Measurements from ENCODE around the gene HSD3B7.

Gene HSD3B7

DNA sequence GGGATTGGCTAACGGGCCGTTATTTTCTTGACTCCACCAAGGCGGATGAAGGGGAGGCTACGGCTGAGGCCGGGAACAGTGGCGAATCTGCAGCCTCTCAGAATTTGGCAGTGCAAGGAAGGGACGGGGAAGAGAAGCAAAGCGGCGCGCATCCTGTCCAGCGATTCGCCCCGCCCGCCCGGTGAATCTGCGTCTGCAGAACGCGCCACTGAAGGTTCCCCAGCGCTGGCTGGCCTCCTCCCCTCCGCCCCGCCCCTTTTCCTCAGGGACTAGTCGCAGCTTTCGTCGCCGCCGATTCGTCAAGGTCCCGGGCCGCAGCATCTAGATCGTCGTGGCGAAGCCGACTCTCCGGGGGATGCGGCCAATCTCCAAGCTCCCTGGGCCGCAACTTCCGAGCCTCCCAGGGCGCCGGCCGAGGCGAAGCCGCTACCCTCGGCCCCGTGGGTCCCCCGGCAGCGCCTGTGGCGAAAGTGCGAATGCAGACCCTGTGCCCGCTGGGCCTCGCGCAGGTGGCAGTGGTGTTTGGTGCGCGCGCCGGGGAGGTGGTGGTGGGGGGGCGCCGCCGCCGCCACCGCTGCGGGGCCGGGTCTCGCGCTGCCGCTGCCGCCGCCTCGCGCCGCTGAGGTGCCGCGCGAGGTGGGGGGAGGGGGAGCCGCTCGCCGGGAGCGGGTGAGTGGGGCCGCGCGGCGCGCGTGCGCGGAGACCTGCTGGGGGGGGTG, 27.4 kb upstream of the HSD3B7 start, which contains the start of gene SETD1A:
TSS of gene SETD1A (plus strand) at position 299 of the 719 bp plus-strand sequence. CDS start 978 bp downstream, outside the sequence.
- peak; percentile 98 for DNase-seq (ENCODE audit: low spot score)

DNA sequence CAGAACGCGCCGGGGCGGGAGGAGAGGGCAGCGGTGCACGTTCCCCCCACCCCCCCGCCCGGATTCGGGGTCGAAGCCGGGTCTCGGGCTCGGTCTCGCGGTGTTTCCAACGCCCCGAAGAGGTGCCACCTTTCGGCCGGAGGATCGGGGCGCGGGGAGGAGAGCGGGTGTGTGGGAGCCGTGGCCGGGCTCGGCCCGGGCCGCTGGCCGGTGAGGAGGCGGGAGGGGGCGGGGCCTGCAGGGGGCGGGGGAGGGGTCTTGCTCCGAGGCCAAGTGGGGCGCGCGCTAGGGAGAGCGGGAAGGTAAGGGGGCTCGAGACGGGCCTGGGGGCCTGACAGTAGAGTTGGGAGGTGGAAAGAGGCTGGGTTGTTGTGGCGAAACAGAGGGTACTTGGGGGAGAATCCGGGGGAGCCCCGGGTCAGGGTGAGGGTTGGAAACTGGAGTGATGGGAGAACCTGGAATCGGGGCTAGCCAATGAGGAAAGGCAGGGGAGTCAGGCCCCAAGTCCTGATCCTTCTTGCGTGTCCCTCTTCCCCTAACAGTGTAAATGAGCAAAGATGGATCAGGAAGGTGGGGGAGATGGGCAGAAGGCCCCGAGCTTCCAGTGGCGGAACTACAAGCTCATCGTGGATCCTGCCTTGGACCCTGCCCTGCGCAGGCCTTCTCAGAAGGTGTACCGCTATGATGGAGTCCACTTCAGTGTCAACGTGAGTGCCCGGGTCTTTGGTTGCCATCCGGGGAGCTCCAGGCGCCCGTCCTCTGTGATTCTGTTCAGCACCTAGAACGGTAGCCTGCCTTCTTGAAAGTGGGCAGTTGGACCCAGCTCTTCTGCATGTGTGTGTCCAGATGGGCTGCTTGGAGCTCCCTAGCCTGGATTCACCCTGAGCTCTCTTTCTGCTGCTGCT, 26.6 kb upstream of the HSD3B7 start:
- peak; percentile 57 for DNase-seq (ENCODE audit: low spot score)

DNA sequence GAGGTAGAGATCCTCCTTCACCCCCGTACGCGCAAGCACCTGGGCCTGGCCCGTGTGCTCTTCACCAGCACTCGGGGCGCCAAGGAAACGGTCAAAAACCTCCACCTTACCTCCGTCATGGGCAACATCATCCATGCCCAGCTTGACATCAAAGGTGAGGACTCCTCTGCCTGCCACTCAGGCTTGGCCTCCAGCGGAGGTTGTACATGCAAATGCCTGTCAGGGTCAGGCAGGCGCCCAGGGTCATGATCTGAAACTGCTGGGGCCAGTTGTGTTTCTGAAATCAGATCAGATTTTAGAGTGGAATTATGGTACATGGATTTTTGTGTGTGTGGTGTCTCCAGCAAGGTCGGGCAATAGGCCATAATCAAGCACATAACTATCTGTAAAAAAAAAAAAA, 23.6 kb upstream of the HSD3B7 start:
- DNase-seq (ENCODE audit: low spot score) = no peak

DNA sequence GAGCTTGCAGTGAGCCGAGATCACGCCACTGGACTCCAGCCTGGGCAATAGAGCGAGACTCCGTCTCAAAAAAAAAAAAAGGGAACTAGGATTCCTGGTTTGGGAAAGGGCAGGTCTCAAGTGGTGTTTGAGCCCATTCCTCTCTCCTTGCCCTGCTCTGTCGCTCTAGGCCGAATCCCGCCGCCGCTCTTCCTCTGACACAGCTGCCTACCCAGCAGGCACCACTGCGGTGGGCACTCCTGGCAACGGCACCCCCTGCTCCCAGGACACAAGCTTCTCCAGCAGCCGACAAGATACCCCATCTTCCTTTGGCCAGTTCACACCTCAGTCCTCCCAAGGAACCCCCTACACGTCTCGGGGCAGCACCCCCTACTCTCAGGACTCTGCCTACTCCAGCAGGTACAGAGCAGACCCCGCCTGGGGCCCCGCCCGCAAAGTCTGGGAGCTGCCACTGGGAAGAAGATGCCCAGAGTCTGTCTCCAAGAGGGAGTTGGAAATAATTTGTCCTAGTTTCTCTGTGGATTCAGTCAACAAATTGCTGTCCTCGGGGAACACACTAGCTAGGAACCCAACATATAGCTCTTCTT, 21.0 kb upstream of the HSD3B7 start:
- DNase-seq (ENCODE audit: low spot score) = no peak

DNA sequence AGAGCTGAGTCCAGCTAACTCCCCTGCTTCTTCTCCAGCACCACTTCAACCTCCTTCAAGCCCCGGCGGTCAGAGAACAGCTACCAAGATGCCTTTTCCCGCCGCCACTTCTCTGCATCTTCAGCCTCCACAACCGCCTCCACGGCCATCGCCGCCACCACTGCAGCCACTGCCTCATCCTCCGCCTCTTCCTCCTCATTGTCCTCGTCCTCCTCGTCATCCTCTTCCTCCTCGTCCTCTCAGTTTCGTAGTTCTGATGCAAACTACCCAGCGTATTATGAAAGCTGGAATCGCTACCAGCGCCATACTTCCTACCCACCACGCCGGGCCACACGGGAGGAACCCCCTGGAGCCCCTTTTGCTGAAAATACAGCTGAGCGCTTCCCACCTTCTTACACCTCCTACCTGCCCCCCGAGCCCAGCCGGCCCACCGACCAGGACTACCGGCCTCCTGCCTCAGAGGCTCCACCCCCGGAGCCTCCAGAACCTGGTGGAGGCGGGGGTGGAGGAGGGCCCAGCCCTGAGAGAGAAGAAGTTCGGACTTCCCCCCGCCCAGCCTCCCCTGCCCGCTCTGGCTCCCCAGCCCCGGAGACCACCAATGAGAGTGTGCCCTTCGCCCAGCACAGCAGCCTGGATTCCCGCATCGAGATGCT, 20.3 kb upstream of the HSD3B7 start:
- DNase-seq (ENCODE audit: low spot score) = no peak

DNA sequence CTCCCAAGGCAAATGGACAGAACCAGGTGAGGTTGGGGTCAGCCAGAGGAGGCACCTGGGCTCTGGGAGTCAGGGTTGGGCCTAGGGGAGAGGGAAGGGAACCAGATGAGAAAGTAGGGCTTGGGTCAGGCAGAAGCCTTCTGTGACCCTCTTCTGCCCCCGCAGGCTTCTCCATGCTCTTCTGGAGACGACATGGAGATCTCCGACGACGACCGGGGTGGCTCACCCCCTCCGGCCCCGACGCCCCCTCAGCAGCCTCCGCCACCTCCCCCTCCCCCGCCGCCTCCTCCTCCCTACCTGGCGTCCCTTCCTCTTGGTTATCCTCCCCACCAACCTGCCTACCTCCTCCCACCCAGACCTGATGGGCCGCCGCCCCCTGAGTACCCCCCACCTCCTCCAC, 19.6 kb upstream of the HSD3B7 start:
- DNase-seq (ENCODE audit: low spot score) = no peak

DNA sequence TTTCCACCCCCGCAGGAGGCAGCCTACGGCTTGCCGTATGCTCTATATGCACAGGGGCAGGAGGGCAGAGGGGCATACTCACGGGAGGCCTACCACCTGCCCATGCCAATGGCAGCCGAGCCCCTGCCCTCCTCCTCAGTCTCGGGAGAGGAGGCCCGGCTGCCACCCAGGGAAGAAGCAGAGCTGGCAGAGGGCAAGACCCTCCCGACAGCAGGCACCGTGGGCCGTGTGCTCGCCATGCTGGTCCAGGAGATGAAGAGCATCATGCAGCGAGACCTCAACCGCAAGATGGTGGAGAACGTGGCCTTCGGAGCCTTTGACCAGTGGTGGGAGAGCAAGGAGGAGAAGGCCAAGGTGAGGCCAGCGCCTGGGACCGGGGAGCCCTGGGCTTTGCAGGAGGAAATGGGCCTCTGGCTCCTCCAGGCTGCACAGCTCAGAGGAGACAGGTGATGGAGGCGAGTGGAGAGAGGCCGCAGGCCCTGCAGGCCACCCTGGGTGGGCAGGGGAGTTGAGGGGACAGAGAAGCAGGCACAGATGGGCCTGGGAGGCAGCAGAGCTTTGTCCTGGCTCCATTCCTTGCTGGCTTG, 18.9 kb upstream of the HSD3B7 start:
- no peak for DNase-seq (ENCODE audit: low spot score)

DNA sequence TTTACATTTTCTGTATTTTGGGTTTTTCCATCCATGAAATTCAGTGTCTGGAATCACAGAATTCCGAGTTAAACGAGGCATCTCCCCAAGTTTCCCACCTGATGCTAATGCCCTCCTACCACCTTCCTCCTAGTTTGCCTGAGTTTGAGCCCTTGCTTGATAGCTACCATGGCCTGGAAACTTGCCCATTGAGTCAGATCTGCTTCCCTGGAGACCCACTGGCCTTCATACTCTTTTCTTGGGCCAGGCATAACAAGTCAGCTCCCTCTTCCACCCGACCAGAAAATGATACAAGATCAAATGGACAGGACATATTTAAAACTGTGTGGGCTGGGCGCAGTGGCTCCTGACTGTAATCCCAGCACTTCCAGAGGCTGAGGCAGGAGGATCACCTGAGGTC, 17.2 kb upstream of the HSD3B7 start:
- DNase-seq (ENCODE audit: low spot score) = no peak

DNA sequence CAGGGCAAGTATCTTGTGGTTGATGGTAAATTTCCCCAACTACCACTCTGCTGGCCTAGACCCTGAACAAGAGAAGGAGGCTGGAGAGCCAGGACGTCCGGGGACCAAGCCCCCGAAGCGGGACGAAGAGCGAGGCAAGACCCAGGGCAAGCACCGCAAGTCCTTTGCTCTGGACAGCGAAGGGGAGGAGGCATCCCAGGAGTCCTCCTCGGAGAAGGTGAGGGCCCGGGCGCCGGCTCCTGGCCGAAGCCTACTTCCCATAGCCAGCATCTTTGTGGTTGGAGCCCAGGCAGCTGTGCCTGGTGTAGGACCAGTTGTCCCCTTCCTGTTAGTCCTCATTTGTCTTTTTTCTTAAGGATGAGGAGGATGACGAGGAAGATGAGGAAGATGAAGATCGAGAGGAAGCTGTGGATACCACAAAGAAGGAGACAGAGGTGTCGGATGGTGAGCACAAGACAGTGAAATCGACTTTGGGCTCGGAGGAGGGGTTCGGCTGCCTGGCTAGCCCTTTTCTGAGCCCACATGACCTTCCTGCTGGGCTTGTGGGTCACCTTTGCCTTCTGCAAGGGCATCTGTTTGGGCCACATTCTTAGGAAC, 15.7 kb upstream of the HSD3B7 start:
- no peak for DNase-seq (ENCODE audit: low spot score)

DNA sequence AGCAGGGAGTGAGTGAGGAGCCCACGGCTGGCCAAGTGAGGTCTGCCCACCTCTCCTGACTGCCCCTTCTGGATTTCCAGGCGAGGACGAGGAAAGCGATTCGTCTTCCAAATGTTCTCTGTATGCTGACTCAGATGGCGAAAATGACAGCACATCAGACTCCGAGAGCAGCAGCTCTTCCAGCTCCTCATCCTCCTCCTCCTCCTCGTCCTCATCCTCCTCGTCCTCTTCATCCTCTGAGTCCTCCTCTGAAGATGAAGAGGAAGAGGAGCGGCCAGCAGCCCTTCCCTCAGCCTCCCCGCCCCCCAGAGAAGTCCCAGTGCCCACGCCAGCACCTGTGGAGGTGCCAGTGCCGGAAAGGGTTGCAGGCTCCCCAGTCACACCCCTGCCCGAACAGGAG, 13.7 kb upstream of the HSD3B7 start:
- DNase-seq (ENCODE audit: low spot score) = no peak

DNA sequence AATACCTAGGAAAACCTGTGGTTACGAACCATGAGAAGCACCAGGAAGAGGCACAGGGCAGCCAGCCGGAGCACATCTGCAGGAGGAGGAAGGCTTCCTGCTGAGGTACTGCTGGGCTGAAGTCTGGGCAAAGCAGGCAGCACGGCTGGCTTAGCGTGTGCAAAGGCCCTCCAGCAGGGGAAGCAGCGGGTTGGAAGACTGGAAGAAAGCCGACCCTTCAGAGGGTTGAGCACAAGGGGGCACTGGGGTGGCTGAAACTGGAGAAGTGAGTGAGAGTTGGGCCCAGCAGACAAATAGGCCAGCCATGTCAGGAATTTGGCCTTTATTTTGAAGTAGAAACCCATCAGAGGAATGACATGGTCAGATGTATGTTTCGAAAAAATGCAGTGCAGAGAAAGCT, 12.1 kb upstream of the HSD3B7 start:
- DNase-seq (ENCODE audit: low spot score) = no peak

DNA sequence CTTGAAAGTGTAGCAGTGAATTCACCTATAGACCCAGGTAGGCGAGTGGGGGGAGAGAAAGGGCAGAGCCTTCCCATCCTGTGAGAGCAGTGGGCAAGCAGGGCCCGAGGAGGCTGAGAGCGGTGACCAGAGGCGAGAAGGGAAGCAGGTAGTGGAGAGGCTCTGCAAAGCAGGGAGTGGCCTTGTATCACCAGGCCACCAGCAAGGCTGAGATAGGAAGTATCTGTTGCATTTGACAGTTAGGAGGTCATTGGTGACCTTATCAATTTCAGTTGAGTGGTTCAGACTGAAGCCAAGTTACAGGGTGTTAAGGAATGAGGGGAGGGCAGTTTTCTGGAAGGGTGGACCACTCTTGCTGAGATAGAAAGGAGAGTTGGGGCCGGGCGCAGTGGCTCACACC, 10.7 kb upstream of the HSD3B7 start:
- no peak for DNase-seq (ENCODE audit: low spot score)

DNA sequence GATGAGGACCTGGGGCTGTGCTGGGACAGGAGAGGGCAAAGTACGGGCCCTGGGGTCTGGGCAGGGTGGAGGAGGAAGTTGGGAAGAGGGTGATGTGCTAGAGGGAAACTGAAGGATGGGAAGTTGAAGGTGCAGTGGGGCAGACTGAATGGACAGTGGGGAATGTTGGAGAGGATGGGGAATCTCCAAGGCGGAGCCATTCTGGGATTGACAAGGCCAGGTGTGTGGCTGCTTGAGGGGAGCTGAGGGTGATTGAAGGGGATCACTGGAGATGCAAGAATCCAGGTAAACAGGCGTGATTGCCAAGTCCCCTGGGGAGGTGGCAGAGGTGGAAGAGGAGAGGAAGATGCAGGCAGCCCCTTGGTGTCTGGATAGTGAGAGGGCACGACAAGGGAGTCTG, 8.5 kb upstream of the HSD3B7 start:
- no peak for DNase-seq (ENCODE audit: low spot score)

DNA sequence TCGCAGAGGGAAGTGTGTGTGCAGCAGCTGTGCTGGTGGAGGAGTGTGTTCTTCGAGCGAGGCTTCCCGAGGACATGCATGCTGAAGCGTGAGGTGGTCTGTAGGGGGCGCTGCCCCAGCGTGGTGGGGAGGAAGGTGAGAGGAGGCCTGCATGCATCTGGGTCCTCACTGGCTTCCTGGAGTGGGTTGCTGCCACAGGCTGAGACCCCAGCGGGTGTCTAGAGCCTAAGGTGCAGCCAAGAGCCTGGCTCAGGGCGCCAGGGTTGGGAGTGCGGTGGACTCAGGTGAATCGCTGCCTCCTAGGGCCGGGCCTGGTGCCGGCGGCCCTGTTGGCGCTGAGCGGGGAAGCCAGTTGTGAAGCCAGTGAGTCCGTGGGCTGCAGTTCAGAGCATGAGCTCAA, 7.5 kb upstream of the HSD3B7 start:
- no peak for DNase-seq (ENCODE audit: low spot score)

DNA sequence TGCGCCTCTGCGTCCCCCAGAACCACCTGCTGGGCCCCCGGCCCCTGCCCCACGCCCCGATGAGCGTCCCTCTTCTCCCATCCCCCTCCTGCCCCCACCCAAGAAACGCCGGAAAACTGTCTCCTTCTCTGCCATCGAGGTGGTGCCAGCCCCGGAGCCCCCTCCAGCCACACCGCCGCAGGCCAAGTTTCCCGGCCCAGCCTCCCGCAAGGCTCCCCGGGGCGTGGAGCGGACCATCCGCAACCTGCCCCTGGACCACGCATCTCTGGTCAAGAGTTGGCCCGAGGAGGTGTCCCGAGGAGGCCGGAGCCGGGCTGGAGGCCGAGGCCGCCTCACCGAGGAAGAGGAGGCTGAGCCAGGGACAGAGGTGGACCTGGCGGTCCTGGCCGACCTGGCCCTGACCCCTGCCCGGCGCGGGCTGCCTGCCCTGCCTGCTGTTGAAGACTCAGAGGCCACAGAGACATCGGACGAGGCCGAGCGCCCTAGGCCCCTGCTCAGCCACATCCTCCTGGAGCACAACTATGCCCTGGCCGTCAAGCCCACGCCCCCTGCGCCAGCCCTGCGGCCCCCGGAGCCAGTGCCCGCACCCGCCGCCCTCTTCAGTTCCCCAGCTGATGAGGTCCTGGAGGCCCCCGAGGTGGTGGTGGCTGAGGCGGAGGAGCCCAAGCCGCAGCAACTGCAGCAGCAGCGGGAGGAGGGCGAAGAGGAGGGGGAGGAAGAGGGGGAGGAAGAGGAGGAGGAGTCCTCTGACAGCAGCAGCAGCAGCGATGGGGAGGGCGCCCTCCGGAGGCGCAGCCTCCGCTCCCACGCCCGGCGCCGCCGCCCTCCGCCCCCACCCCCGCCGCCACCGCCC, 5.6 kb upstream of the HSD3B7 start:
- no peak for DNase-seq (ENCODE audit: low spot score)

DNA sequence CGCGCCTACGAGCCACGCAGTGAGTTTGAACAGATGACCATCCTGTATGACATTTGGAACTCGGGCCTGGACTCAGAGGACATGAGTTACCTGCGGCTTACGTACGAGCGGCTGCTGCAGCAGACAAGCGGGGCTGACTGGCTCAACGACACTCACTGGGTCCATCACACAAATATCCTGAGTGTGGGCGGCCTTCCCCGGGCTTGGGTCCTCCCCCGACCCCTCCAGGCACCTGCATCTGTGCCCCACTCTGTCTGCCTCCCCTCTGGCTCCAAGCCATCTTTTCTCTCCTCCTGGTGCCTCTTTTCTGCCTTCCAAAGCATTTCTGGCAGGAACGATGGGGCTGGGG, 5.0 kb upstream of the HSD3B7 start:
- DNase-seq (ENCODE audit: low spot score) = no peak

DNA sequence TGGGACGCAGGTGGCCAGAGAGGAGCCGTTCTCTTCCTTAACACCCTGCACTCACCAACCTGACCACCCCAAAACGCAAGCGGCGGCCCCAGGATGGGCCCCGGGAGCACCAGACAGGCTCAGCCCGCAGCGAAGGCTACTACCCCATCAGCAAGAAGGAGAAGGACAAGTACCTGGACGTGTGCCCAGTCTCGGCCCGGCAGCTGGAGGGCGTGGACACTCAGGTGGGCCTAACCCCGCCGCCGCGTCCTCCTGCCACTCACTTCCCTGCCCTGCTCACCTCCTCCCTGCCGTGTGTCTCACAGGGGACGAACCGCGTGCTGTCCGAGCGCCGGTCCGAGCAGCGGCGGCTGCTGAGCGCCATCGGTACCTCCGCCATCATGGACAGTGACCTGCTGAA, 4.6 kb upstream of the HSD3B7 start:
- no peak for DNase-seq (ENCODE audit: low spot score)

DNA sequence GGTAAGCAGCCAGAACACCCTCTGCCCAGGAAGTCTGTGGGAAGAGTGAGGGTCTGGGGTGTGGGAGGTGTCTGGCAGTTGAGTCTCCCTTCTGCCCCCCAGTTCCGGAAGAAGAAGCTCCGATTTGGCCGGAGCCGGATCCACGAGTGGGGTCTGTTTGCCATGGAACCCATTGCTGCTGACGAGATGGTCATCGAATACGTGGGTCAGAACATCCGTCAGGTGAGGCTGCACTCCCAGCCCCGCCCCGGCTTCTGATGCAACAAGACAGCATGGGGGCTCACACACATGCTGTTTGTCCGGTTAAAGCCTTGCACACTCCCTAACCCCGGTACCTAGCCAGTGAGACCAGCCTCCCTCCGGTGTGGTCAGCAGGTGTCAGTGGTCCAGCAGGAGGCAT, 4.0 kb upstream of the HSD3B7 start:
- DNase-seq (ENCODE audit: low spot score) = no peak

DNA sequence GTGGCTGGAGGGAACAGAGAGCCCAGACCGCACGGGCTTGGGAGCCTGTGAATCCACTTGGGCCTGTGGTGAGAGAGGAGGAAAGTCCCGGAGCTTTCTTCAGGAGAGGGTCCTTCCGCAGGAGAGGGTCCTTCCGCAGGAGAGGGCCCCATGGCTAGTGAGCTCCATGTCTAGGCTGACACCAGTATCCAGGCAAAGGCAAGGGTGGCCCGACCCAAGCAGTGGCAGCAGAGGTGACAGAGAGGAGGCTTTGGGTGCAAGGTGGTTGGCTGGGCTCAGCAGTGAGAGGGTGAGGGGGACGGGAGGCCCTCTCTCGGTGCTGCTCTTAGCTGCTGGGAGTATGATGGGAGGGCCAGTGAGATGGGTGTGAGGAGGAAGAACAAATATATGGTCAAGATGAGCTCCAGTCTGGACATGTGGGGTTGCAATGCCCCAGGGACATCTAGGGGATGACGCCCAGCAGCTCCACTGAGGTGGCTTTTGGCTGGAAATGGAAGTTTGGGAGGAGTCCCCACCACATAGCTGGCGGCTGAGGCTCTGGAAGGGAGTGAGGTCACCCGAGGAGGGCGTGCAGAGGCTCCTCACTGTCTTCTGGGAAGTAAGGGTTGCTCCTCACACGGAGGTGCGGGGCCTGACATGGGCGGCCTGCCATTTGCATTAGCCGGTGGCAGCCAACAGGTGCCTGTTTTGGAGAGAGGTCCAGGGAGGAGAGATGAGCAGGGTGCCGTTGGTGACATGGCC, 2.3 kb upstream of the HSD3B7 start:
- no peak for DNase-seq (ENCODE audit: low spot score)

DNA sequence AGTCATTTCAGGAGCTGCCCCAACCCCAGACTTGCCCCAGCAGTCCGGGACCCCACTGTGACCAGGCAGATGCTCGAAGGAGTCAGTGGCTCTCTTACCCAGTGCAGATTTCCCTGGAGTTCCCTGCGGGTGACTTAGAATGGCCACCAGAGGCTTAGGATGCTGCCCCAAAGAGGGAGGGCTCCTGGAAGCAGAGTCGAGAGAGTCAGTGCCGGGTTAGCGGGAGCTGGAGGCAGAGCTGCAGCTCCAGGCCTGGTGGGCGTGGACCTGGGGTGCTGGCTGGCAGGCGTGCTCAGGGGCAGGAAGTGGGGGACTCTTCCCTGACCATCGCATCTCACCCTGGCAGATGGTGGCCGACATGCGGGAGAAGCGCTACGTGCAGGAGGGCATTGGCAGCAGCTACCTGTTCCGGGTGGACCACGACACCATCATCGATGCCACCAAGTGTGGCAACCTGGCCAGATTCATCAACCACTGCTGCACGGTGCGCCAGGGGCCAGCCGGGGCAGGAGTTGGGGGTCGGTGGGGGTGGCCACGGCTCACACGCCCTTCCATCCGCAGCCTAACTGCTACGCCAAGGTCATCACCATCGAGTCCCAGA, 1.6 kb upstream of the HSD3B7 start:
- no peak for DNase-seq (ENCODE audit: low spot score)

Data from COLO829 (cell line).